Adrenal gland (tissue), 5 donors: ENCODE measurements around the gene MBP.

ENCODE experiments used
- CTCF ChIP-seq, 6 experiments: fragments of 450-650 bp in 4 of 6; fragments of 200-600 bp in 2 of 6; sonication (generic) in 1 of 6; IDR thresholded peaks; 1 replicate in 5 of 6; 2 replicates in 1 of 6; pipeline versions ENCODE4 v1.5.1 to v1.8.0; 2016 to 2021; ENCODE audit warnings: antibody characterized with exemption in 6 of 6, mild to moderate bottlenecking in 2 of 6, moderate library complexity in 1 of 6
- POLR2A ChIP-seq, 2 donors: fragments of 450-650 bp; IDR thresholded peaks; one replicate each; pipeline ENCODE4 v1.6.1; 2017; ENCODE audit warnings: antibody characterized with exemption in 2 of 2, mild to moderate bottlenecking in 2 of 2, moderate library complexity in 1 of 2
- donor health status: DM: no; HTN: no; CAD: no.

- TF ChIP-seq CTCF (IDR thresholded peaks at IDR 0.05), result no peak
- TF ChIP-seq POLR2A (IDR thresholded peaks at IDR 0.05), result no peak
Measured at GRCh38 chr18:77032181-77032701, 100.3 kb downstream of the MBP start.
